Stimulated activated CD8-positive, alpha-beta memory T cell treated with anti-CD3 and anti-CD28 coated beads, Interleukin-2, amount 100 ng/mL, for 1 hour (primary cell): Measurements from ENCODE around the gene PNMA1.
"Not testable (repeated sequence)": the region's sequence is repeated elsewhere in the genome, so short reads cannot be mapped to it uniquely, and the experiment has no call there.

Experiments used
- DNase-seq, 2 donors: peaks; one replicate each; pipeline ENCODE4 v3.0.0-alpha.2; 2020; ENCODE audit warnings: low read depth in 2 of 2

PNMA1 gene

GRCh38 chr14:73717711-73718417 is 3.7 kb upstream of the PNMA1 start:
- no peak for DNase-seq

- DNase-seq, result no peak
These were observed 3.1 kb upstream of the PNMA1 start for GRCh38 chr14:73717266-73717665.

DNA sequence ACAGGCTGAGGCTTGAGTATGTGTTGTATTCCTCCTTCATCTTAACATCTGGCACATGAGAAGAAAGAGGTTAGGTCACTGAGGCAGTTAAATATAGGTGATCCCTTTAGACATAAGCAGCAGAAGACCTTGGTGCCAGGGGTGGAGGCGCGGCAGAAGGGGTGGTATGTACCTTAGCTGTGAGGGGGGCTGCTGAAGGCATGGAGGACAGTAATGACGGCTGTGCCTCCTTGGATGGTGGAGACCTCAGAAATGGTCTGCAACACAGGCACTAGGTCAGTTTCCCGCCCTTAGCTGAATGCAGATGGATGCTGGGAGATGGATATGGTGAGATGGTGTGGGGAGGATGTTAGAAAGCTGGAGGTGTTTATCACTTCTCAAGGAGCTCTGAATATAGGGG is 1.5 kb upstream of the PNMA1 start:
- DNase-seq, result no peak

GRCh38 chr14:73714656-73715081 is 485 bp upstream of the PNMA1 start:
- no peak for DNase-seq

- DNase-seq, result no peak
These were observed 880 bp downstream of the PNMA1 start for GRCh38 chr14:73713206-73713802.

GRCh38 chr14:73712540-73713180 is 1.5 kb downstream of the PNMA1 start:
- no peak for DNase-seq

DNA sequence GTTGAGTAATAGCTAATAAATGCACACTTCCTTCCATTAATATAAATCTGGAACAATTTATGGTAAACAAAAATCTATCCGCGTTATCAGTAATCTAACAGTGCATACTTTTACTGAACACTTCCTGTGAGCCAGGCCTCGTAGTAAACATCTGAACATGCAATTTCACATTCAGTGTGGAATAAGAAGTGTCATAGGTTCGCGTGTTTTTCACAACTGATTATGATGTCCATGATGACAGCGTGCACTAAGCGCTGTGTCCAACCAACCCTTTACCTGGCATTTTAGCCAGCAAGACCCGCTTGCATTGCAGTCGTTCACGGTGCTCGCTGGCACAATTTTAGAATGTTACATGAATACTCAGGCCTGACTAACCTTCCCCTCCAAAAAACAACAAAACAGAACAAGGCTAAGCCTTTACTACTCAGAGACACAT is 2.1 kb downstream of the PNMA1 start:
- no peak for DNase-seq

DNA sequence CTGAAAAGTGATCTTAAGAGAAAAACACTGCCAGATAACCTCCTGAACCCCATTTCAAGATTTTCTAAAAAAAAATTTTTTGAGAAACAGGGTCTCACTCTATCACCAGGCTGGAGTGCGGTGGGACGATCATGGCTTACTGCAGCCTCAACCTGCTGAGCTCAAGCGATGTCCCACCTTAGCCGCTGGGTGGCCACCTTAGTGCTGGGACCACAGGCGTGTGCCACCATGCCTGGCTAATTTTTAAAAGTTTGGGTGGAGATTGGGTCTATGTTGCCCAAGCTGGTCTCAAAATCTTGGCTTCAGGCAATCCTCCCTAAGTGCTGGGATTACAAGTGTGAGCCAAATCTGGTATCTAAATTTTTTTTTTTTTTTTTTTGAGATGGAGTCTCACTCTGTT is 3.4 kb downstream of the PNMA1 start:
- DNase-seq, result no peak

- DNase-seq, result no peak
These were observed 4.2 kb downstream of the PNMA1 start for GRCh38 chr14:73709904-73710469.

GRCh38 chr14:73708076-73708475 is 6.1 kb downstream of the PNMA1 start:
- DNase-seq, result not testable (repeated sequence)

DNA sequence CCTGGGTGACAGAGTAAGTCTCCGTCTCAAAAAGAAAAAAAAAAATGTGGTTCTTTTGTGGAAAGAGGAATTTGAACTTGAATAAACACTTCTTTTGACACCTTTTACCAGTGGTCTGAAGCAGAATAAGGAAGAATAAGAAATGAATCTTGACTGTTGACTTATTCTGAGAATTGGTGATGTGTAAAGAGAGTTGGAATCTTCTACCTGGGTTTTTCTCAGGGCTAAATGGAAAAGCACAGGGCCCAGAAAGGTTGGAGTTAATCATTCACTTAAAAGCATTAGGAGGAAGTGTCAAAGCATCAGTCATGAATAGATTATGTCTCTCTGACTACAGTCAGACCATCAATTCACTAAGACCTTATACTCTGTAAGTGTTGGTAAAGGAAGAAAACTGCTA is 13.9 kb downstream of the PNMA1 start:
- DNase-seq, result no peak

DNA sequence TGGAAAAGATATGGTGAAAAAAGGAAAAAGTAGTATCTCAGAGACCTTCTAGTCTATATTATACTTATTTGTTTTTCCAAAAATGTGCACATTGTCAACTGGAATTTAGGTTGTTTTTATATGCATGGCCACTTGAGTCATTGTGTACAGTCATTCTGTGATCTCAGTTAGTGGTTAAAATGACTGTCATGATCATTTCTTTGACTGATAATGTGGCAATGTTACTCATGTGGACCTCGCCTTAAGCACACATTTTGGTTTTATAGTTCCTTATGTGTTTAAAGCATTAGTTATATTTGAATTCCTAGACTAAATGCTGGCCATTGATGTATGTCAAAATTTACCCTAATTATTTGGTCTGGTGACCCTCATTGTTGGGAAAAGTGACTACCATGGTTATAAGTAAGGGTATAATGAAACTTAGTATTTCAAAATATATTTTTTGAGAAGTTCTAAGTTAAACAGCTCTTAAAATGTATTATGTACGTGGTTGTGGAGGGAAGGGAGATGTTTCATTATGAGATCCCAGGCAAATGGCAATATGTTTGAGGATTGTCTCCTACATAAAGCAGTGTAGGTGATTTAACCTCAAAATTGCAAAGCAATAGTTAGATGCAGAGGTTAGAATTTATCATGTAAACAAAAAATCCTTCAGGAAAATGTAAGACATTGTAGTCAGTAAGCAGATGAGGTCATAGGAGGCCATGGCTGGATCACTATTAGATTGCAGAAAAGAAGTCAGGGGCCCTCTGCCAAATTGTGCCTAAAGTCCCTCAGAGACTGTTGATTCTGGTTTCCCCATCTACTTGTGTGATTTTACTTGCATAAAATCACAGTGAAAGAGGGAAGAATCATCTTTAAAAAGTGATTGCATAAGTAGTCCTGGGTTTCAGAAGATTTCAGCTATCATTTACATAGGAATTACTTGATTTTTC is 17.5 kb downstream of the PNMA1 start:
- DNase-seq, result no peak

GRCh38 chr14:73695997-73696396 is 18.2 kb downstream of the PNMA1 start:
- no peak for DNase-seq

DNA sequence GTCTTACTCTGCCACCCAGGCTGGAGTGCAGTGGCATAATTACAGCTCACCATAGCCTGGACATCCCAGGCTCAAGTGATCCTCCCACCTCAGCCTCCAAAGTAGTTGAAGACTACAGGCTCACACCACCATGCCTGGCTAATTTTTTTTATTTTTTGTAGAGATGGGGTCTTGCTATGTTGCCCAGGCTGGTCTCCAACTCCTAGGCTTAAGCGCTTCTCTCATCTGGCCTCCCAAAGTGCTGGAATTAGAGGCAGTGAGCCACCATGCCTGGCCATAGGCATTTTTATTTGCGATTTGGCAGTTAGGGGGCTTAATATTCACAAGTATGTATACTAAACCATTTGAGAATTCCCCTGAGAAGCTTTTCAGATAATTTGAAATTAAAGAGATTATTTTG is 19.1 kb downstream of the PNMA1 start:
- no peak for DNase-seq

DNA sequence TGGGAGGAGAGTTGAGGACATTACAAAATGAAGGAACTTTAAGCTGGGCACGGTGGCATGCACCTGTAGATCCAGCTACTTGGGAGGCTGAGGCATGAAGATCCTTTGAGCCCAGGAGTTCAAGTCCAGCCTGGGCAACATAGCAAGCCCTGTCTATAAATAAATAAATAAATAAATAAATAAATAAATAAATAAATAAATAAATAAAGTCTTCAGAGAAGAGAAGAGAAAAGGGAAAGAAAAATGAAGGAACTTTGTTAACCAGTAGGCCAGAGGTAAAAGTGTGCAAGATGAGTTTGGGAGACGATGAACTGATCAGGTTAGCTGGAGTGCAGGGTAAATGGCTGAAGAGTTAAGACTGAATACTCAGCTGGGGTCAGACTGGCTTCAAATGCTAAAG is 20.1 kb downstream of the PNMA1 start:
- no peak for DNase-seq

DNA sequence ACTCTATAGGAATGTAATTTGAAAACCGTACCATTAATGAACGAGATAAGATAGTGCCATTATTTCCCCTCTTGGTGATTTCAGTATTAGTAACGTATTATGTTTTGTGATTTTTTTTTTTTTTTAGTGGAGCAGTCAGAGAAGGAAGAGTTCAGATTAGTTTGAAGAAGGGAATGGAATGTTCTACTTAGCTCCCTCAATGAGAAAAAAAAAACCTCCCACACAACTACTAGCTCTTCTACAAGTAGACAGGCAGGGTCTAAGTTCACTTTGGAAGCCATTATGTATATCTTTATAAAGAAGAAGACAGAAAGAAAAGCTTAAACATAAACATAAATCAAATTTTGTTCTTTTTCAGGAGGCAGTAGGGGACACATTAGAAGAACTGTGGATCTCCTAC is 27.3 kb downstream of the PNMA1 start:
- no peak for DNase-seq

DNA sequence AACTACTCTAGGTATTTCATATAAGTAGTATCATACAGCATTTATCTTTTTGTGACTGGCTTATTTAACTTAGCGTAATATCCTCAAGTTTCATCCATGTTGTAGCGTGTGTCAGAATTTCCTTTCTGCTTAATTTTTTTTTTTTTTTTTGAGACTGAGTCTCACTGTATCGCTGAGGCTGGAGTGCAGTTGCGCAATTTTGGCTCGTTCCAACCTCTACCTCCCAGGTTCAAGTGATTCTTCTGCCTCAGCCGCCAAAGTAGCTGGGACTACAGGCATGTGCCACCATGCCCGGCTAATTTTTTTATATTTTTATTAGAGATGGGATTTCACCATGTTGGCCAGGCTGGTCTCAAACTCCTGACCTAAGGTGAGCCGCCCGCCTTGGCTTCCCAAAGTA is 28.9 kb downstream of the PNMA1 start:
- DNase-seq, result no peak

GRCh38 chr14:73684627-73685026 is 29.6 kb downstream of the PNMA1 start:
- DNase-seq, result no peak

DNA sequence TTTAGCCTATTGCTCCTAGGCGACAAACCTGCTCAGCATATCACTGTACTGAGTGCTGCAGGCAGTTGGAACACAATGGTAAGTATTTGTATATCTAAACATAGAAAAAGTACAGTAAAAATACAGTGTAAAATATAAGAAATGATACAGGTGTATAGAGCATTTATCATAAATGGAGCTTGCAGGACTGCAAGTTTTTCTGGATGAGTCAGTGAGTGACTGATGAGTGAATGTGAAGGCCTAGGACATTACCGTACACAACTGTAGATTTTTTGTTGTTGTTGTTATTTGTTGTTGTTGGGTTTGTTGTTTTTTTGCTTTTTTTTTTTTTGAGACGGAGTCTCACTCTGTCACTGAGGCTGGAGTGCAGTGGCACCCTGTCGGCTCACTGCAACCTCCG is 33.4 kb downstream of the PNMA1 start:
- no peak for DNase-seq

DNA sequence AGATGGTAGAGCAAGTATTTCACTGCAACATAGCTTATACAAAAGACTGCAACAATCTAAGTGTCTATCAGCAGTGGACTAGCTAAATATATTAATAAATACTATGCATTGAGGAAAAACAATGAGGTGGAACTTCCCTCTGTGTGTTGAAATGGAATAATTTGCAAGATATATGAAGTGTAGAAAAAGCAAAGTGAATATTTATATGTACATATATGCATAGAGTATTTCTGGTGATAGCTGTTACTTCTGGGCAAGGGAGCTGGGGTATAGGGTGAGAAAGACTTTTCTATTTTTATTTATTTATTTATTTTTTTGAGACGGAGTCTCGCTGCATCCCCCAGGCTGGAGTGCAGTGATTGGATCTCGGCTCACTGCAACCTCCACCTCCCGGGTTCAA is 35.5 kb downstream of the PNMA1 start:
- no peak for DNase-seq

DNA sequence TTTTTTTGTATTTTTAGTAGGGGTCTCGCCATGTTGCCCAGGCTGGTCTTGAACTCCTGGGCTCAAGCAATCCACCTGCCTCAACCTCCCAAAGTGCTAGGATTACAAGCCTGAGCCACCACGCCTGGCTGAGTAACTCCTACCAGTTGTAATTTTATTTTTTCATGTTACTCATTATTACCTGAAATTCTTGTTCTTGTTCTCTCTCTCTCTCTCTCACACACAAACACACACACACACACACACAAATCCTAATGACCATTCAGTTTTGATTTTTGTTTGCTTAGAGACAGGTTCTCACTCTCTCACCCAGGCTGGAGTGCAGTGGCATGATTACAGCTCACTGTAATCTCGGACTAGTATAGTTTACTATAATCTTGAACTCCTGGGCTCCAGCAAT is 39.2 kb downstream of the PNMA1 start:
- no peak for DNase-seq

DNA sequence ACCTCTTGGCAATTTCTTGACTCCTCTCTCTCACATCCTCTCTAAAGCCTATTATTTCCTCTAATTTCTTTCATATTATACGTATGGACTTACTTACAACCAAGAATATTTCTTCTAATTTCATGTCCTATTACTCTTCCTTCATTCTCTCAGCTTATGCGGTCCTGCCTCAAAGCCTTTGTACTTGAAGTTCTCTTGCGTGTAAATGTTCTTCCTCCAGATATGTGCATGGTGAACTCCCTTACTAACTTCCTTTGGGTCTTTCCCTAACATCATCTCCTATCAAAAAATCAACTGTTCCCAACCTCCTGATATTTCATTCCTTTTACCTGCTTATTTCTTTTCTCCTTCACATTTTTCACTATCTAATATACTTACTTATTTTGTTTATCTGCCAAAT is 46.3 kb downstream of the PNMA1 start:
- DNase-seq, result no peak
